Measurements from ENCODE around the gene SLC4A1AP.

SLC4A1AP gene

DNA sequence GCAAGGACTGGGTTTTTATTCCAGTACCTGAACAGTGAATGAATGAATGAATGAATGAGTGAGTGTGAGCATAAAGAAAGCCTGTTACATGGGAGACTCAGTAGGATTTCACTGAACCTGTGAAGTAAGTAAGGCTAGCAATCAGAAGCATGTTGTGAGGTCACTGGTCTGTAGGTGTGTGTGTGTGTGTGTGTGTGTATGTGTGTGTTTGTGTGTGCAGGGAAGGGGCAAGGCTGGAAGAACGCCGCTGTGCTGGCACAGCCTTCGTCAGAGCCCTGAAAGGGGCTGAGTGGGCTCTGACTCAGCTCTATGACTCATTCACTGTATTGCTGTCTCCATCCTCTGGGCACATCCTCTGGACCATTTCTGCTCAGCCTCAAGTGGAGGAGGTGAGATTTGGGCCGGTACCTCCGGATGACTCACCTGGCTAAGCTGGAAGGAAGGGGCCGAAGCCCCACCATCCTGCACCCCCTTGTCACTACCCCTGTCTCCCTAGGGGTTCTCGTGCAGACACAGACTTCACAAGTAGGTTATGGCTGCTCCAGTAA lies 56.4 kb downstream of the SLC4A1AP start:
- DNase-seq (ENCODE audit: low read depth in 1 of 2, low spot score in 1 of 2) = peak in 1 of 2 donors; percentile 22

GRCh38 chr2:27721335-27721734 lies 57.6 kb downstream of the SLC4A1AP start:
- DNase-seq (ENCODE audit: low read depth in 1 of 2, low spot score in 1 of 2) = no peak

DNA sequence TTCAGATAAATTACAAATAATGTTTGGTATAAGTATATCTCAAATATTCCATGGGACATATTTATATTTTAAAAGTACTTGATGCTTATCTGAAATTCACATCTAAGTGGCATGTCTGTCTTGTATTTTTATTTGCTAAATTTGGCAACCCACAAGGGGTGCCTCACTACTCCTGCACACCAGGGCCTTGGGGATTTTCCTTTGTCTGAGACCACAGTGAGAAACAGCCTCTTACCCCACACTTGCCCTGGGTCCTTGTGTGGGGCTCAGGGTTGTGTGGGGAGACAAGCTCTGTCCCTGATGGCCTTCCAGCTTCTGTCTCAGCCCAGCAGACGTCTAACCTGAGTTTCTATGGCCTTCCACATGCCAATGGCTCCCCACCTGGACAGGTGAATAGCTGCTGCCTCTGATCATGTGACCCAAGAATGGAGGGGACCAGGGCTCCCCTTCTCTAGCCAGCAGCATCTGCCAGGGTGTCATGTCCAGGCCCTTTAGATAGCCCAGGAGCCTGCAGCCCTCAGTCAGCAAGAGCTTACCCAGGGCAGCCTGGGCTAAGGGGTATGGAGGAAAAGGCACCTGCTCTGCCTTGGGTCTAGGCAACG lies 58.3 kb downstream of the SLC4A1AP start:
- no peak for DNase-seq (ENCODE audit: low read depth in 1 of 2, low spot score in 1 of 2)

- no peak for DNase-seq (ENCODE audit: low read depth in 1 of 2, low spot score in 1 of 2)
Measured at GRCh38 chr2:27723372-27724144, 59.9 kb downstream of the SLC4A1AP start.

DNA sequence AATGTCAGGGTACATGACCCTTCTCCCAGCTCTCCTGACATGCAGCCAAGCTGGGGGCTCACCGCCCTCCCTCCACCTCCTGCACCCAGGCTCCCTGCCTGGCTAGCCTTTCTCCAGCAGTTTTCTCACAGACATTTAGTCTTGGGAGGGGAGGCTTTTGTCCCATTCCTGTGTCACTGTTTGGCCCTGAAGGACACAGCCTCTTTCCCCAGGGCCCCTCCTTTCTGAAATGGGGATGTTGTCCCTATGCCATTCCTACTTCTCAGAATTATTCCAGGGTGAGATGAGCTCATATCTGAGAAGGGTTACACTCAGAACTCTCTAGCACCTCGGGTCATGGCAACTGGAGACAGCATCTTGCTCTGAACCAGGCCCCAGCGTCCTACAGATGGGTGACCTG lies 60.5 kb downstream of the SLC4A1AP start:
- DNase-seq (ENCODE audit: low read depth in 1 of 2, low spot score in 1 of 2) = no peak

DNA sequence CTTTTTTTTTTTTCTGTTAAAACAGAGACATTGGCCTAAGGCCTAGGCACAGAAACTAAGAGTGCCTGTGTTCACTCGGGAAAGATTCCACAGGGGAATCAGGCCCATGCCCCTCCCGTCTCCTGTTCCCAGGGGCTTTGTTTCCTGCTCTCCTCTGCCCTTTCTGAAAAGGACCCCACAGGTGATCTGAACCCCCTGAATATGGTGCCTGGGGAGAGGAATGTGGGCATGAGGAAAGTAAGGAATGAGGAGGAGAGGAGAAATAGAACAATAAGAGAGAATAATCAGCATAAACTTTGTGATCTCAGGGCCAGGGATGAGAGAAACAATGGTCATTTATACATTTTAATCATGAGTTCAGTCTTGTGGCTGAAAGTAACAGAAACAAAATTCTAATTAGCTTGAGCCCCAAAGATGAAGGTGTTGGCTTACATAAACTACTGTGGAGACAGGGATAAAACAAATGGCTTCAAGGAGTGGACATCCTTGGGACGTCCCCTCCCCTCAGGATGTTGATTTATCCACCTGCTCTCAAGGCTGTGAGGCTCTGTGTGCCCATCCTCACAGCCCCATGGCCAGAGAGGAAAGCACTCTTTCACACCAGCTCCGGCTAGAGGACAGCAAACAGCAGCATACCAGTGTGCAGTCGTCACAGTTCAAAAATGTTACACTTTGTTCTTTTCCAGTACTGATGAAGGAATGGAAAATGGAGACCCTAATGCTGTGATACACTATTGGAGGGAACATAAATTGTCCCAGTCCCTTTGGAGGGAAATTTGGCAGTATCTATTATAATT lies 61.4 kb downstream of the SLC4A1AP start:
- no peak for DNase-seq (ENCODE audit: low read depth in 1 of 2, low spot score in 1 of 2)

GRCh38 chr2:27727257-27727656 lies 63.6 kb downstream of the SLC4A1AP start:
- no peak for DNase-seq (ENCODE audit: low read depth in 1 of 2, low spot score in 1 of 2)

DNA sequence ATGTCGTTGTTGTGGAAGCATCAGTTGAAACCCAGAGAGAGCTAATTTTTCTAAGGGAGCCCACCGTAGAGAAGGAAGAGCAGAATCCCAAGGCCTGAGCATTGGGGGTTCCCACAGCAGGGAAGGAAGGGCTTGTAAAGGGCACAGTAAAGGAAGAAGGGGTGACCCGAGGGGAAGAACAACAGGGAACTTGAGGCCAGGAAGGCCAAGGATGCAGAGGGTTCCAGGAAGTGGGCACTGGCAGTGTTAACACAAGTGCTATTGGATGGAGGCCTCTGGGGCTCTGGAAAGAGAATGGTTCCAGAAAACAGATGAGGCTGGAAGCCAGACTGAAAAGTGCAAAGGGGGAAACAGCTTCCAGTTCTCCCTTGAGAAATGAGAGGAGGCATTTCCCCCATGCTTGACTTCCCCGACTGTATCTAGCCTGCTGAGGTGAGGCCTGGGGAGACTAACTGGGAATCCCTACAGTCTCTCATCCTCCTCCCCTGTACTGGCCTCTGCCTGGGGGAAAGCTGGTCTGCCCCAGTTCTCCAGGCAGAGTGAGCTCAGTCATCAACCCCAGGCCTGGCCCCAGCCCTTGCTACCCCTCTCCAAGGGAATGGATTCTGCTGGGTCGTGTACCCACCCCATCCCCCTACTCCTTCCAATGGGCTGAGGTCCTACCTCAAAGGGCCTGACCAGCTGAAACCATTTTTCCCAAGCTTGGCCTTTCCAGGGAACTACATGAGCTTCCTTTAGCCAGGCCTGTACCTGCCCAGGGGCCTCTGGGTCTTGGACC lies 64.6 kb downstream of the SLC4A1AP start:
- DNase-seq (ENCODE audit: low read depth in 1 of 2, low spot score in 1 of 2) = no peak

GRCh38 chr2:27729198-27729597 lies 65.5 kb downstream of the SLC4A1AP start:
- DNase-seq (ENCODE audit: low read depth in 1 of 2, low spot score in 1 of 2) = no peak

DNA sequence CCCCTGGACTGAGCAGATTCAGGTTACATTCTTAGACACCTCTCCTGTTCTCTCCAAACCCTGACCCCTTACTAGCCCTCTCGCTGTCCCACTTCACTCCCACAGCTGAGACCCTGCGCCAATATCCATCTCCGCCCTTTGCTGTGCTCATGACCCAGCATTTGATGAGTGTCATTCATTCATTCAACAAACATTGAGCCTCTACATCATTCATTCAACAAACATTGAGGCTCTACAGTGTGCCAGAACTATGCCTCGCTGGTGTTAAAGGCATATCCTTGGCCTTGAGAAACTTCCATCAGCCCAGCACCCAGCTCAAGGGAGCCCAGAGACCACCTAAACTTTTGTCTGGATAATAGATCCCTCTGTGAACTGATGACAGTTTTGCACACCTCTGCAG lies 65.9 kb downstream of the SLC4A1AP start:
- DNase-seq (ENCODE audit: low read depth in 1 of 2, low spot score in 1 of 2) = no peak

GRCh38 chr2:27730261-27730662 lies 66.6 kb downstream of the SLC4A1AP start:
- DNase-seq (ENCODE audit: low read depth in 1 of 2, low spot score in 1 of 2) = no peak

DNA sequence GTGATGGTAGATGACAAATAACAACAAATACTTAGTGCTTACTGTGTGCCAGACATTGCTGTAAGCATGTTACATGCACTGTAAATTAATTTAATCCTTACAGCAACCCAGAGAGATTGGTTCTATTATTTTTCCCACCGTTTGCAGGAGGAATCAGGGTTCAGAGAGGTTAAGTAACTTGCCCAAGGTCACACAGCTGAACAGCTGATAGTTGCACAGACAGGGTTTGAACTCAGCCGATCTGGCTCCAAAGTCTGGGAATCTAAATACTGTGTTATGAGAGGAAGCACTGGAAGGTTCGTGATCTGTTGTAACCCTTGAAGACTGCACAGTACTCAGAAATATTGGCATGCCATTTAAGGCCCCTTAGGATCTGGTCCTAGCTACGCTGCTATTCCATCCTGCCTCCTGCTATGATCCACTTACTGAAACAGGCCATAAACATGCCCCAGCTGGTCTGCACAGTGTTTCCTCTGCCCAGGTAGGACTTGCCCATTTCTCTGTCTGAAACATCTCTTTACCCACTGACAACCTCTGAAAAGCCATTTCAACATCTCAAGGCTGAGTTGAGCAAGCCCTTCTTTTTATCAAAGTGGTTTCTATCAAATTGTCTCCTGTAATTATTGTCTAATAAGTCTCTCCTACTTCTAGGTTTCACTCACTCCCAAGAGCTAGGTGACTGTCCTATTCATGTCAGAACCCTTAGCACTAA lies 67.4 kb downstream of the SLC4A1AP start:
- no peak for DNase-seq (ENCODE audit: low read depth in 1 of 2, low spot score in 1 of 2)

- no peak for DNase-seq (ENCODE audit: low read depth in 1 of 2, low spot score in 1 of 2)
Measured at GRCh38 chr2:27734305-27734704, 70.6 kb downstream of the SLC4A1AP start.

DNA sequence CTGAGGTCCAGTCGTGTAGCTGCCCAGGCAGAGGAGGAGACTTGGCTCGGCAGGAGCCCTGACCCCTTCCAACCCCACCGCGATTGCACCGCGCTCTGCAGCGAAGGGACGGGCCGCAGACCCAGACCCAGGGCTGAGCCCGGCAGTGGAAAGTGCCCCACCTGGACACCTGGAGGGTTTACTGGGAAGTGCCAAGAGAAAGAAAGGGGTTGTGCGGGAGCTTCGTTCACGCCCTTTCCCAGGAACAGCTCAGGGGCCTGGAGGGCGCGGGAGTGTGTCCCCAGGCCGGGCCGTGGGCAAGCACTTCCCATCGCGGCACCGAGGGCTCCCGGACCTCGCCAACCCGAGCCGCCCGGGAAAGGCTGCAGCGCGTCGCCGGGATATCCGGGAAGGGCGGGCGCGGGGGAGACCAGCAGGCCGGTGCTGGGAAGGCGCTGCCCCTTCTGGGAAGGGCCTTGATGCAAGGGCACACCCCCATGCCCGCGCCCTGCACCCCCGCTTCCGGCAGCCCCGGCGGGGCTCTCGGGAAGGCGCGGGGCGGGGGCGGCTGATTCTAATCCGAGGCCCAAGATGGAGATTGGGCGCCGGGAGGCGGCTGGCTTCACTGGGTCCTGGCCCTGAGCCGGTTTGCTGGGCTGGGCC lies 71.7 kb downstream of the SLC4A1AP start:
- peak in 1 of 2 donors; percentile 63 for DNase-seq (ENCODE audit: low read depth in 1 of 2, low spot score in 1 of 2)

GRCh38 chr2:27736031-27736889 lies 72.6 kb downstream of the SLC4A1AP start:
- DNase-seq (ENCODE audit: low read depth in 1 of 2, low spot score in 1 of 2) = no peak

DNA sequence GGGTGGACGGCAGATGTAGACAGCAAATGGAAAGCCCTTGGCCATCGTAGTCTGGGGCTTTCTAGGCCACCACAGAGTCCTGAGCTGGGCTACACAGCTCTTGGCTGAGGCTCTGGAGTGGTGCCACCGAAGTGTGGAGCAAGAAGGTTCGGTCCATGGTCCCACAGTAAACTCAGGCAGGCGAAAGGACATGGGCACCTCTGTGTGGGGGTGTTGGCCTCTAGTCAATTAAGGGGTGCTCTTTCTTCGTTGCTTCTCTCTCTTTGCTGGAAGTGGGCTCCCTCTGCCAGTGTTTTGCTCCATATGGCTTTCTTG lies 73.2 kb downstream of the SLC4A1AP start:
- DNase-seq (ENCODE audit: low read depth in 1 of 2, low spot score in 1 of 2) = no peak

DNA sequence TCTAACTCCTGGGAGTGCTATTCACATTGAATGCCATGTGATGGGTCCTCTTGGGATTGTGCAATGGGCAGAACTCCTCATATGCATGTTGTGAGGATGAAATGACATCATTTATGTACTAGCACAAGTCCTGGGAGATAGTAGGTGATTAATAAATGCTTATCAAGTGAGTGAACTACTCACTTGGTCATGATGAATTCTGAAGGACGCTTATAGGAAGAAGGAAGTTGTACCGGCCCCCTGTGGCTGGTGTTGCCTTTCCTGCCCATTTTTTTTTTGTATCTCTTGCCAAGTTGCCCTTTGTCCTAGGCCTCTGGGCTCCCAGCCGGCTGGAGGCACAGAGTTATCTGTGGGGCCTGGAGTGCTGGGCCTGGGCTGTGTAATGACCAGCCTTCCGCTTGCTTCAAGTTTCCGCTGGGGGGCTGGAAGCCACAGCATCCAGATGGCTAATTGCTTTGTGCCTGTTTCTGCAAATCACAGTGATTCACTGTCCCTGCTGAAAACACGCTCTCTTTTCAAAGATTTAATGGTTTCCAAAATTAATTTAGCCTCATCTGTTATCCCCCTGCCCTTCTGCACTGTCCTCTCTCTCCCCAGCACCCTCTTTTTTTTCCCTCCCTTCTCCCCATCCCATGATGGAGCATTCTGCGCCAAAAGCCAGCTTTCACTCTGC lies 74.1 kb downstream of the SLC4A1AP start:
- DNase-seq (ENCODE audit: low read depth in 1 of 2, low spot score in 1 of 2) = no peak

GRCh38 chr2:27738349-27739057 lies 74.8 kb downstream of the SLC4A1AP start:
- DNase-seq (ENCODE audit: low read depth in 1 of 2, low spot score in 1 of 2) = no peak

Measured in stimulated activated CD4-positive, alpha-beta T cell treated with anti-CD3 and anti-CD28 coated beads, Interleukin-15, amount 100 ng/mL, for 1 hour (primary cell).